Measurements from ENCODE around the gene GBP4.
"Not testable (repeated sequence)": the region's sequence is repeated elsewhere in the genome, so short reads cannot be mapped to it uniquely, and the experiment has no call there.

The GBP4 gene

GRCh38 chr1:89198491-89199072, at the start of gene GBP4:
Gene GBP4 (minus strand): TSS chr1:89198942. CDS start chr1:89198834, 108 bp downstream.
- peaks cover 85% of the 10 kb centered on the region for H3K4me1 Mint-ChIP-seq (ENCODE audit: low read depth)
- no peaks in the 10 kb centered on the region for H3K27me3 Mint-ChIP-seq
- peaks cover 3% of the 10 kb centered on the region for H3K9me3 Mint-ChIP-seq
- H3K36me3 Mint-ChIP-seq (ENCODE audit: low read depth), result peaks cover 51% of the 10 kb centered on the region
- peak; percentile 66 for DNase-seq
- H3K4me3 Mint-ChIP-seq, result peak within 1 kb of the TSS; percentile 93
- H3K27ac Mint-ChIP-seq, result peak within 1 kb of the TSS; percentile 99

GRCh38 chr1:89243046-89243445, 44.3 kb upstream of the GBP4 start:
- H3K27me3 Mint-ChIP-seq, result no peaks in the 10 kb centered on the region
- no peak overlapping the region for H3K4me3 Mint-ChIP-seq
- peaks cover 53% of the 10 kb centered on the region for H3K36me3 Mint-ChIP-seq (ENCODE audit: low read depth)
- H3K9me3 Mint-ChIP-seq, result peaks cover 27% of the 10 kb centered on the region
- H3K4me1 Mint-ChIP-seq (ENCODE audit: low read depth), result peaks cover 11% of the 10 kb centered on the region
- no peak for DNase-seq
- no peak overlapping the region for H3K27ac Mint-ChIP-seq

- no peaks in the 10 kb centered on the region for H3K27me3 Mint-ChIP-seq
- no peak for DNase-seq
- peaks cover 18% of the 10 kb centered on the region for H3K9me3 Mint-ChIP-seq
- H3K4me3 Mint-ChIP-seq, result no peak overlapping the region
- peaks cover 6% of the 10 kb centered on the region for H3K4me1 Mint-ChIP-seq (ENCODE audit: low read depth)
- peaks cover 4% of the 10 kb centered on the region for H3K36me3 Mint-ChIP-seq (ENCODE audit: low read depth)
- H3K27ac Mint-ChIP-seq, result no peak overlapping the region
Observed at GRCh38 chr1:89221341-89221740, 22.6 kb upstream of the GBP4 start.

GRCh38 chr1:89219851-89220250, 21.1 kb upstream of the GBP4 start:
- not testable (repeated sequence) for H3K27ac Mint-ChIP-seq; H3K27me3 Mint-ChIP-seq; H3K4me1 Mint-ChIP-seq (ENCODE audit: low read depth); H3K4me3 Mint-ChIP-seq; H3K36me3 Mint-ChIP-seq (ENCODE audit: low read depth); DNase-seq
- peaks cover 13% of the 10 kb centered on the region for H3K9me3 Mint-ChIP-seq

GRCh38 chr1:89218941-89219340, 20.2 kb upstream of the GBP4 start:
- not testable (repeated sequence) for H3K4me1 Mint-ChIP-seq (ENCODE audit: low read depth); H3K27ac Mint-ChIP-seq; H3K36me3 Mint-ChIP-seq (ENCODE audit: low read depth); DNase-seq; H3K4me3 Mint-ChIP-seq; H3K27me3 Mint-ChIP-seq
- peaks cover 11% of the 10 kb centered on the region for H3K9me3 Mint-ChIP-seq

- peaks cover 15% of the 10 kb centered on the region for H3K9me3 Mint-ChIP-seq
- no peak overlapping the region for H3K4me3 Mint-ChIP-seq
- no peak overlapping the region for H3K27ac Mint-ChIP-seq
- no peaks in the 10 kb centered on the region for H3K36me3 Mint-ChIP-seq (ENCODE audit: low read depth)
- H3K27me3 Mint-ChIP-seq, result no peaks in the 10 kb centered on the region
- H3K4me1 Mint-ChIP-seq (ENCODE audit: low read depth), result peaks cover 3% of the 10 kb centered on the region
- DNase-seq, result no peak
Observed at GRCh38 chr1:89213347-89213746, 14.6 kb upstream of the GBP4 start.

- no peak for DNase-seq
- H3K4me1 Mint-ChIP-seq (ENCODE audit: low read depth), result peaks cover 3% of the 10 kb centered on the region
- H3K36me3 Mint-ChIP-seq (ENCODE audit: low read depth), result peaks cover 6% of the 10 kb centered on the region
- no peak overlapping the region for H3K27ac Mint-ChIP-seq
- no peak overlapping the region for H3K4me3 Mint-ChIP-seq
- no peaks in the 10 kb centered on the region for H3K27me3 Mint-ChIP-seq
- peaks cover 14% of the 10 kb centered on the region for H3K9me3 Mint-ChIP-seq
Observed at GRCh38 chr1:89211035-89211634, 12.4 kb upstream of the GBP4 start.

GRCh38 chr1:89206373-89206772, 7.6 kb upstream of the GBP4 start:
- Mint-ChIP-seq H3K27me3 (no peaks in the 10 kb centered on the region), H3K4me1 (ENCODE audit: low read depth) (peaks cover 26% of the 10 kb centered on the region), H3K4me3 (no peak overlapping the region), H3K36me3 (ENCODE audit: low read depth) (peaks cover 29% of the 10 kb centered on the region), H3K27ac (no peak overlapping the region), H3K9me3 (peaks cover 19% of the 10 kb centered on the region)
- DNase-seq, result no peak

GRCh38 chr1:89203166-89203565, 4.4 kb upstream of the GBP4 start:
- DNase-seq, result no peak
- Mint-ChIP-seq H3K27ac (no peak overlapping the region), H3K27me3 (no peaks in the 10 kb centered on the region), H3K4me3 (no peak overlapping the region), H3K4me1 (ENCODE audit: low read depth) (peaks cover 48% of the 10 kb centered on the region), H3K36me3 (ENCODE audit: low read depth) (peaks cover 39% of the 10 kb centered on the region), H3K9me3 (peaks cover 19% of the 10 kb centered on the region)

GRCh38 chr1:89201106-89201794, 2.5 kb upstream of the GBP4 start:
- peak overlapping the region; percentile 93 for H3K4me3 Mint-ChIP-seq

GRCh38 chr1:89200663-89201062, 1.9 kb upstream of the GBP4 start:
- Mint-ChIP-seq H3K4me1 (ENCODE audit: low read depth) (peaks cover 66% of the 10 kb centered on the region), H3K27ac (peak overlapping the region; percentile 99), H3K9me3 (peaks cover 14% of the 10 kb centered on the region), H3K4me3 (peak overlapping the region; percentile 93), H3K27me3 (no peaks in the 10 kb centered on the region), H3K36me3 (ENCODE audit: low read depth) (peaks cover 47% of the 10 kb centered on the region)
- DNase-seq, result no peak

More at GRCh38 chr1:89201106-89201794, 2.5 kb upstream of the GBP4 start:
- H3K4me1 Mint-ChIP-seq (ENCODE audit: low read depth), result peaks cover 60% of the 10 kb centered on the region
- peak overlapping the region; percentile 99 for H3K27ac Mint-ChIP-seq
- H3K9me3 Mint-ChIP-seq, result peaks cover 15% of the 10 kb centered on the region
- H3K27me3 Mint-ChIP-seq, result no peaks in the 10 kb centered on the region
- no peak for DNase-seq
- H3K36me3 Mint-ChIP-seq (ENCODE audit: low read depth), result peaks cover 47% of the 10 kb centered on the region

GRCh38 chr1:89199525-89200031, 836 bp upstream of the GBP4 start:
- H3K4me3 Mint-ChIP-seq, result peak overlapping the region; percentile 93
- H3K27me3 Mint-ChIP-seq, result no peaks in the 10 kb centered on the region
- peaks cover 11% of the 10 kb centered on the region for H3K9me3 Mint-ChIP-seq
- no peak for DNase-seq
- peak overlapping the region; percentile 99 for H3K27ac Mint-ChIP-seq
- peaks cover 77% of the 10 kb centered on the region for H3K4me1 Mint-ChIP-seq (ENCODE audit: low read depth)
- peaks cover 49% of the 10 kb centered on the region for H3K36me3 Mint-ChIP-seq (ENCODE audit: low read depth)

GRCh38 chr1:89198081-89198480, 661 bp downstream of the GBP4 start:
- Mint-ChIP-seq H3K9me3 (no peaks in the 10 kb centered on the region), H3K27me3 (no peaks in the 10 kb centered on the region), H3K4me3 (peak overlapping the region; percentile 93), H3K4me1 (ENCODE audit: low read depth) (peaks cover 83% of the 10 kb centered on the region), H3K27ac (peak overlapping the region; percentile 99), H3K36me3 (ENCODE audit: low read depth) (peaks cover 52% of the 10 kb centered on the region)
- peak; percentile 46 for DNase-seq

GRCh38 chr1:89195476-89195875, 3.3 kb downstream of the GBP4 start:
- peaks cover 74% of the 10 kb centered on the region for H3K36me3 Mint-ChIP-seq (ENCODE audit: low read depth)
- DNase-seq, result no peak
- H3K4me3 Mint-ChIP-seq, result peak overlapping the region; percentile 48
- peak overlapping the region; percentile 83 for H3K27ac Mint-ChIP-seq
- H3K4me1 Mint-ChIP-seq (ENCODE audit: low read depth), result peaks cover 74% of the 10 kb centered on the region
- no peaks in the 10 kb centered on the region for H3K27me3 Mint-ChIP-seq
- no peaks in the 10 kb centered on the region for H3K9me3 Mint-ChIP-seq

GRCh38 chr1:89191314-89191713, 7.4 kb downstream of the GBP4 start:
- no peak overlapping the region for H3K27ac Mint-ChIP-seq
- DNase-seq, result no peak
- peaks cover 67% of the 10 kb centered on the region for H3K4me1 Mint-ChIP-seq (ENCODE audit: low read depth)
- no peaks in the 10 kb centered on the region for H3K27me3 Mint-ChIP-seq
- no peaks in the 10 kb centered on the region for H3K9me3 Mint-ChIP-seq
- H3K4me3 Mint-ChIP-seq, result no peak overlapping the region
- peaks cover 90% of the 10 kb centered on the region for H3K36me3 Mint-ChIP-seq (ENCODE audit: low read depth)

Data from activated T-cell treated with anti-CD3 and anti-CD28 coated beads, Interleukin-2, amount 50 U/mL, for 24 hours (primary cell).